Cerebellar nuclear complex (tissue), 1 donor: Measurements from ENCODE around the gene ZNF23.
"Not testable (repeated sequence)": the region's sequence is repeated elsewhere in the genome, so short reads cannot be mapped to it uniquely, and the experiment has no call there.

Experiments used
- DNase-seq, 2 experiments: peaks; one replicate each; lab custom pipeline; 2025; lab: John Stamatoyannopoulos, UW

The ZNF23 gene

GRCh38 chr16:71461686-71462648 is at the start of gene ZNF23:
Gene ZNF23 (minus strand): TSS chr16:71462247. CDS start chr16:71456796, 5,451 bp downstream.
- DNase-seq, result peak in 1 of 2 experiments; percentile 39

GRCh38 chr16:71507061-71507460 is 45.0 kb upstream of the ZNF23 start:
- no peak for DNase-seq

GRCh38 chr16:71504901-71505300 is 42.9 kb upstream of the ZNF23 start:
- no peak for DNase-seq

- DNase-seq, result not testable (repeated sequence)
Observed at GRCh38 chr16:71504051-71504450, 42.0 kb upstream of the ZNF23 start.

GRCh38 chr16:71501547-71501946 is 39.5 kb upstream of the ZNF23 start:
- no peak for DNase-seq

- DNase-seq, result no peak
Observed at GRCh38 chr16:71500964-71501363, 38.9 kb upstream of the ZNF23 start.

- no peak for DNase-seq
Observed at GRCh38 chr16:71499775-71500364, 37.8 kb upstream of the ZNF23 start.

GRCh38 chr16:71498031-71498430 is 36.0 kb upstream of the ZNF23 start:
- no peak for DNase-seq

GRCh38 chr16:71493213-71493612 is 31.2 kb upstream of the ZNF23 start:
- DNase-seq, result no peak

GRCh38 chr16:71492786-71493185 is 30.7 kb upstream of the ZNF23 start:
- no peak for DNase-seq

- no peak for DNase-seq
Observed at GRCh38 chr16:71491054-71491453, 29.0 kb upstream of the ZNF23 start.

- no peak for DNase-seq
Observed at GRCh38 chr16:71490361-71490760, 28.3 kb upstream of the ZNF23 start.

GRCh38 chr16:71489122-71489521 is 27.1 kb upstream of the ZNF23 start, which contains the start of gene ZNF19:
Gene ZNF19 (minus strand): TSS chr16:71489324. CDS start chr16:71482114, 7,210 bp downstream.
- DNase-seq, result no peak

GRCh38 chr16:71484006-71484893 is 22.2 kb upstream of the ZNF23 start:
- DNase-seq, result peak; percentile 83 to 92

GRCh38 chr16:71482569-71482968 is 20.5 kb upstream of the ZNF23 start:
- DNase-seq, result no peak

GRCh38 chr16:71480956-71481355 is 18.9 kb upstream of the ZNF23 start:
- no peak for DNase-seq

- DNase-seq, result no peak
Observed at GRCh38 chr16:71479420-71479819, 17.4 kb upstream of the ZNF23 start.

- no peak for DNase-seq
Observed at GRCh38 chr16:71476457-71477124, 14.5 kb upstream of the ZNF23 start.

GRCh38 chr16:71474864-71475263 is 12.8 kb upstream of the ZNF23 start:
- no peak for DNase-seq

- DNase-seq, result no peak
Observed at GRCh38 chr16:71473891-71474290, 11.8 kb upstream of the ZNF23 start.

- DNase-seq, result no peak
Observed at GRCh38 chr16:71472931-71473330, 10.9 kb upstream of the ZNF23 start.

- no peak for DNase-seq
Observed at GRCh38 chr16:71472051-71472450, 10.0 kb upstream of the ZNF23 start.
